ENCODE measurements around the gene TNFAIP8.
A peak's percentile ranks its signal among the peaks of the same experiment; 100 is the strongest.

The TNFAIP8 gene

DNA sequence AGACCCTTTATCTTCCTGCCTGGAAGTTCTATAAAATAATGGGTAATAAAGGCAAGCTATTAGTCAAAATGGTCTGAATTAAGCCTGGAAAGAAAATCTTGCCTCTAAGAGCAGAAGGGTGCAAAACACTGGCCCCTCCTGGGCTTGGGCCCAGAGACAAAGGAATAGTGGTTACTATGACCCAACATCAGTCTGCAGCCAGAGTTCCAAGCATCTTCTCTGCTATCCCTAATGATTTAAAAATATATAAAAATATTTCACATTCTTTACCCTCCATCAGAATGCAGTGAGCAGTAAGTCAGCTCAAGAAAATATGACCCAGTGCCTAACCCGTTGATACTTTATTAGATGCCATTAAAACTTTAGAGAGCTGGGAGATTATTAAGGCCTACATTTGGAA lies 14.7 kb downstream of the TNFAIP8 start:
- TF ChIP-seq, protein P1, sequence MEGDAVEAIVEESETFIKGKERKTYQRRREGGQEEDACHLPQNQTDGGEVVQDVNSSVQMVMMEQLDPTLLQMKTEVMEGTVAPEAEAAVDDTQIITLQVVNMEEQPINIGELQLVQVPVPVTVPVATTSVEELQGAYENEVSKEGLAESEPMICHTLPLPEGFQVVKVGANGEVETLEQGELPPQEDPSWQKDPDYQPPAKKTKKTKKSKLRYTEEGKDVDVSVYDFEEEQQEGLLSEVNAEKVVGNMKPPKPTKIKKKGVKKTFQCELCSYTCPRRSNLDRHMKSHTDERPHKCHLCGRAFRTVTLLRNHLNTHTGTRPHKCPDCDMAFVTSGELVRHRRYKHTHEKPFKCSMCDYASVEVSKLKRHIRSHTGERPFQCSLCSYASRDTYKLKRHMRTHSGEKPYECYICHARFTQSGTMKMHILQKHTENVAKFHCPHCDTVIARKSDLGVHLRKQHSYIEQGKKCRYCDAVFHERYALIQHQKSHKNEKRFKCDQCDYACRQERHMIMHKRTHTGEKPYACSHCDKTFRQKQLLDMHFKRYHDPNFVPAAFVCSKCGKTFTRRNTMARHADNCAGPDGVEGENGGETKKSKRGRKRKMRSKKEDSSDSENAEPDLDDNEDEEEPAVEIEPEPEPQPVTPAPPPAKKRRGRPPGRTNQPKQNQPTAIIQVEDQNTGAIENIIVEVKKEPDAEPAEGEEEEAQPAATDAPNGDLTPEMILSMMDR (IDR thresholded peaks at IDR 0.05): no peak
- no peaks in the 10 kb centered on the region for H3K27me3 ChIP-seq
- H3K9me3 ChIP-seq: no peaks in the 10 kb centered on the region
- peak overlapping the region; percentile 65 to 75 for H3K27ac ChIP-seq
- H3K4me1 ChIP-seq: peaks cover 7 to 79% (median 48%) of the 10 kb centered on the region in 4 donors
- H3K4me3 ChIP-seq: no peak overlapping the region
- H3K36me3 ChIP-seq: no peaks in the 10 kb centered on the region
- intact Hi-C loops (cut with DNase I; ENCODE audit: low total_unique reads): no loop called here
- no peak for DNase-seq

DNA sequence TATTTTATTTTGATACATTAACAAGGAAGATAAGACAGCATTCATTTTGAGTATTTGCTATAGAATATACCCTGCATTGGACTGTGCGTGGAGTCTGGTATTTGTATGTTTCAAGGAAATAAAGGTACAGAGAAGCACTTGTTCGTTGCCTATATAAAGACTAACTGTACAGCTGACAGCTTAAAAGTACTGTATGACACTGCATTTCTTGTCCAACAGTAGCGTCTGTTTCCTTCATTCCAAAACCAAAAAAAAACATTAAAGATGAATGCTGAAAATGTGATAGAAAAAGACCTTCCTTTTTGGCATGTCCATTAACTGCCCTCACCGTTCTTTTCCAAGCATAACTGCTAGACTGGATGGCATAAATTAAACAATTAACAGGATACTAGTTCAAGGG lies 15.3 kb downstream of the TNFAIP8 start:
- peak overlapping the region; percentile 48 to 75 for H3K27ac ChIP-seq
- no peaks in the 10 kb centered on the region for H3K9me3 ChIP-seq
- H3K36me3 ChIP-seq: no peaks in the 10 kb centered on the region
- intact Hi-C loops (cut with DNase I; ENCODE audit: low total_unique reads): no loop called here
- no peak overlapping the region for H3K4me3 ChIP-seq
- peaks cover 7 to 78% (median 42%) of the 10 kb centered on the region in 4 donors for H3K4me1 ChIP-seq
- no peak for DNase-seq
- no peaks in the 10 kb centered on the region for H3K27me3 ChIP-seq
- TF ChIP-seq, protein P1 (IDR thresholded peaks at IDR 0.05): no peak

DNA sequence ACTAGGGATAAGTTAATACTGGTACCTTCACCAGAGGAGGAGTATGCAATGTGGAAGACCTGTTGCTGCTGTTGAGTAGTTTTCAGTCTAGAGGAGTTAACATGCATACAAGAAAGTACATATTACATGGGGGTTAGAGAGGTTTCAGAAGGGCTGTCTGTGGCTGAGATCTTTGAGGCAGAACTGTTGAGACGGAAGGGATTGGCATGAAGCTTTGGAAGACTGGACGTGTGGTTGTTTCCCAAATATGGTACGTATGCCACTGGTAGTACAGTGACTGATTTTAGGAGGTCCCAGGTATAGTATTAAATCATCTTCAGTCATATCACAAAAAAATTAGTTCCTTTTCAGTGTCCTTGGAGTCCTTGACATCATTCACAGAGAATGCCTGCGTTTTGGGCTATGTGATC lies 17.6 kb downstream of the TNFAIP8 start:
- no peaks in the 10 kb centered on the region for H3K36me3 ChIP-seq
- H3K27me3 ChIP-seq: no peaks in the 10 kb centered on the region
- H3K4me1 ChIP-seq: peaks cover 0 to 78% (median 24%) of the 10 kb centered on the region in 4 donors
- no peaks in the 10 kb centered on the region for H3K9me3 ChIP-seq
- peak overlapping the region; percentile 9 to 75 for H3K27ac ChIP-seq
- DNase-seq: no peak
- intact Hi-C loops (cut with DNase I; ENCODE audit: low total_unique reads): no loop called here
- no peak overlapping the region for H3K4me3 ChIP-seq
- TF ChIP-seq, protein P1 (IDR thresholded peaks at IDR 0.05): no peak

DNA sequence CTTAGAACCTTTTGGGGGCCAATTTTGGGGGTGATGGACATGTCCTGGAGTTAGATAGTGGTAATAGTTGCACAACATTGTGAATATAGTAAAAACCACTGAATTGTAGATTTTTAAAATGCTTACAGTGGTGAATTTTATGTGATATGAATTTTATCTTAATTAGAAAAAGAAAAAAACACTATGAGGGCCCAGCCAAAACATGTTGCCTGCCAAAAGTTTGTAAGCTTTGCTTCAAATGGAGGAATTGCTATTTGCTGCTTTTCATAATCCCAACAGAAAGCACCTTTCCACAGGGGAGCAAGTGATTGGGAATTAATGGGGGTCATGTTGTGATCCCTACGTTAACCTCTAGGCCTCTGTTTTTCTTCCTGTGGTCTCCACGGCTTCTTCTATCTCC lies 19.1 kb downstream of the TNFAIP8 start:
- Histone ChIP-seq H3K4me1 (peaks cover 0 to 78% (median 23%) of the 10 kb centered on the region in 4 donors), H3K36me3 (no peaks in the 10 kb centered on the region), H3K9me3 (no peaks in the 10 kb centered on the region), H3K27me3 (no peaks in the 10 kb centered on the region), H3K27ac (peak overlapping the region; percentile 30 to 75), H3K4me3 (no peak overlapping the region)
- intact Hi-C loops (cut with DNase I; ENCODE audit: low total_unique reads): no loop called here
- TF ChIP-seq, protein P1 (IDR thresholded peaks at IDR 0.05): no peak
- no peak for DNase-seq

DNA sequence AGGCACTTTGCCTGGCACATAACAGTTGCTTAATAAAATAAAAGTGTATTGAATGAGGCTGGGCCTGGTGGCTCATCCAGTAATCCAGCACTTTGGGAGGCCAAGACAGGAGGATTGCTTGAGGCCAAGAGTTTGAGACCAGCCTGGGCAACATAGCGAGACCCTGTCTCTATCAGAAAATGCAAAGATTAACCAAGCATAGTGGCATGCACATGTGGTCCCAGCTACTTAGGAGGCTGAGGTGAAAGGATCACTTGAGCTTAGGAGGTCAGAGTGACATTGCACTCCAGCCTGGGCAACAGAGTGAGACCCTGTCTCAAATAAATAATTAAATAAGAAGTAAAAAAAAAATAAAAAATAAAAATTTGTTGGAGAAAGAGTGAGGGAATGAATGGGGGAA lies 21.2 kb downstream of the TNFAIP8 start:
- H3K27ac ChIP-seq: peak overlapping the region; percentile 44 to 75

More for the DNA sequence above, 21.2 kb downstream of the TNFAIP8 start:
- Histone ChIP-seq H3K9me3 (no peaks in the 10 kb centered on the region), H3K4me3 (no peak overlapping the region), H3K27me3 (no peaks in the 10 kb centered on the region), H3K4me1 (peaks cover 0 to 75% (median 16%) of the 10 kb centered on the region in 4 donors), H3K36me3 (no peaks in the 10 kb centered on the region)
- intact Hi-C loops (cut with DNase I; ENCODE audit: low total_unique reads): no loop called here
- TF ChIP-seq, protein P1 (IDR thresholded peaks at IDR 0.05): no peak
- DNase-seq: no peak
